HG03103 (cell line): ENCODE data around the gene HBQ1.
"Not testable (repeated sequence)": the region's sequence is repeated elsewhere in the genome, so short reads cannot be mapped to it uniquely, and the experiment has no call there.

ENCODE experiments used
- ATAC-seq: cut with Tn5 transposase; IDR thresholded peaks from one replicate; pipeline ENCODE4 v1.9.1; 2021; ENCODE audit warnings: low read depth; ENCODE audit not compliant: unreplicated experiment

HBQ1 gene

GRCh38 chr16:180101-180675 is at the start of gene HBQ1:
Gene HBQ1 (plus strand): TSS chr16:180459. CDS start chr16:180487, 28 bp downstream.
- ATAC-seq, result no peak

DNA sequence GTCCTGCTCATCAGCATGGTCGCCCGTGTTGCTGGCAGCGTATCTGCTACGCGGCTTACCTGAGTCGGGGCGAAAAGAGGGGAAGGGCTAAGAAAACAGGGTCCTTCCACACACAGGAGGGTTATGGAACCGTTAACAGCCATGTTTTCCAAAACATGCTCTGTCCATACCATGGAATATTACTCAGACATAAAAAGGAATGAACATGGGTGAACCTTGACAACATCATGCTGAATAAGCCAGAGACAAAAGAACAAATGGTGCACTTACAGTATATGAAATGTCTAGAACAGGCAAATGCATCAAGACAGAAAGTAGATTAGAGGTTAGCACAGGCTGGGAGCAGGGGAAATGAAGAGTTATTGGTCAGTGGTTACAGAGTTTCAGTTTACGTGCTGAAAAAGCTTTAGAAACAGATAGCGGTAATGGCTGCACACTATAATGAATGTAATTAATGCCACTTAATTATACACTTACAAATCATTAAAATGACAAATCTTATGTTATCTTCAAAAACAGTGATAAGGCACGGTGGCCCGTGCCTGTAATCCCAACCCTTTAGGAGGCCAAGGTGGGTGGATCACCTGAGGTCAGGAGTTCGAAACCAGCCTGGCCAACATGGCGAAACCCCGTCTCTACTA is 49.6 kb upstream of the HBQ1 start:
- no peak for ATAC-seq

DNA sequence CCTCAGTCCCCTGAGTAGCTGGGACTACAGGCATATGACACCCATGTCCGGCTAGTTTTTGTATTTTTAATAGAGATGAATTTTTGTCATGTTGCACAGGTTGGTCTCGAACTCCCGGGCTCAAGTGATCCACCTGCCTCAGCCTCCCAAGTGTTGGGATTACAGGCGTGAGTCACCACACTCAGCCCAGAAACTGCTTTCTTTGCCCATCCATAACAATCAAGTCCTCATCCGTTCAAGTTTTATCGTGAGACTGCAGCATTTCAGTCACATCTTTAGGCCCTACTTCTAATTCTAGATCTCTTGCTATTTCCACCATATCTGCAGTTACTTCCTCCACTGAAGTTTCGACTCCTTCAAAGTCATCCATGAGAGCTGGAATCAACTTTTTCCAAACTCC is 48.1 kb upstream of the HBQ1 start:
- no peak for ATAC-seq

- ATAC-seq, result no peak
These were observed 46.5 kb upstream of the HBQ1 start for GRCh38 chr16:133716-134115.

DNA sequence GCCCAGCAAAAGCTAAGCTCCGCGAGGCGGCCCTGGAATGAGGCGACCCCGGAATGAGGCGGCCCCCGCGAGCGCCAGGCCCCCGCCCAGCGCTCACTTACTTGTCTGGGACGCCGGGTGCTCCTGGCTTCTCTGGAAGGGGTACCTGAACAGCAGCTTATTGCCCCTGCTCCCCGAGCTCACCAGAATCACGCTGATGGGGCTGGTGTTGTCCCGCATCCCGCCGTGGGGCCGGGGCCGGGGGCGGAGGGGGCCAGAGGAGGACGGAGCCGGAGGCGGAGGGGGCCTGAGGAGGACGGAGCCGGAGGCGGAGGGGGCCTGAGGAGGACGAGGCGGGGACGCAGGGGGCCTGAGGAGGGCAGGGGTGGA is 42.2 kb upstream of the HBQ1 start:
- ATAC-seq, result no peak

DNA sequence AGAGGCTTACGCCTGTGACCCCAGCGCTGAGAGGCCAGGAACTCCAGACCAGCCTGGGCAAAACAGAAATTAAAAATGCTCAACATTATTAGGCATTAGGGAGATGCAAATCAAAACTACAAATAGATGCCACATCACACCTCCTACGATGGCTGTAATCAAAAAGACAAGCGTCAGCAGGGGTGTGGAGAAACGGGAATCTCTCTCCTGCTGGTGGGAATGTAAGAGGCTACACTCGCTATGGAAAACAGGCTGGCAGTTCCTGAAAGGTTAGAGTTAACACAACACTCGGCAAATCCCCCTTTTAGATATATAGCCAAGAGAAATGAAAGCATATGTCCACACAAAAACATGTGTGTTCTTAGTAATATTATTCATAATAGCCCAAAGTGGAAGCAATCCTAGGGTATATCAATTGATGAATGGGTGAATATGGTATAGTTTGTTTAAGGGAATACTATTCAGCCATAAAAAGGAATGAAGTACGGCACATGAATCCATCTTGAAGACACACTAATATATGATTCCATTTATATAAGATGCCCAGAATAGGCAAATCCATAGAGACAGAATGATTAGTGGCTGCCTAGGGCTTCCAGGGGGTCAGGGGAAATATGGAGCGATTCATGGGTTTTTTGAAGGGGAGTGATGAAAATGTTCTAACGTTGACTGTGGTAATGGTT is 39.9 kb upstream of the HBQ1 start:
- no peak for ATAC-seq

DNA sequence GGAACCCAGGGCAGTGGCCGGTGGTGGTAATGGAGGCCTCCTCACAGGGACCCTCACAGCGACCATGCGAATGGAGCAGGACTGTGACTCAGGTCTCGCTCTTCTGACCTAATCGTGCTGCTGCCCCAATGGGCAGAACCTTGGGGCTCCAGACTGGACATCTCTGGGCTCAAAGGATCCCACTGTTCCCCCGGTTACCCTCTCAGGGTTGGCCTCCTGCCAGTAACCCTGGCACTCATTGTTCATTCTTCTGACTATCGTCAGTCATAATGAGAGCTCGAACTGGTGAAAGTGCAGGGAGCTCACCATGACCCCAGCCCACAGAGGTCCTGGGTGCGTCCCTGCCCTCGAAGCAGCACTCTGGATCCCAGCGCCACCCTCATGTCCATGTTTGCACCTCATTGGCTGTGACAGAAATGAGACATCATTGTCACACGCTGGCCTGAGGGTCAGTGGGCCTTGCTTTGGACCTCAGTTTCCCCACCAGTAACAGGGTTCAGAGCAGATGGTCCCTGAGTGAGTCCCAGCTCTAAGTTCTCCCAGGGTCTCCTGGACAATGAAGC is 37.8 kb upstream of the HBQ1 start:
- no peak for ATAC-seq

DNA sequence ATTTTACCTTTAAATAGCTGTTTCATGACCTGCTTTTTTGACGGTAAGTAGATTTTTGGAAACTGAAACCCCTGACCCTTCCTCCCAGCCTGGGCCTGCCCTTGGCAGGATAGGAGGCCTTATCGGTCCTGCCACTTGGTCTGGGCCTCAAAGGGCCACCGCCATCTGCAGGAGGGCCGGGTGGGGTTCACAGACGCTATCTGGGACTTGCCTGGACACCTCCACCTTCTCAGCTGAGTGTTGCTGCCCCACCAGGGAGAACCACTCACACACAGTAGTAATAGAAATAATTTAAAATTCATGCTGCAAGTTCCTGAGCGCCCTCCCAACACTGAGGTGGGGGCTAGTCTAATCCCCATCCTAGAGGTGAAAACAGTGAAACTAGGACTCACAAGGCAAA is 37.2 kb upstream of the HBQ1 start:
- no peak for ATAC-seq

- no peak for ATAC-seq
These were observed 36.8 kb upstream of the HBQ1 start for GRCh38 chr16:143456-143855.

DNA sequence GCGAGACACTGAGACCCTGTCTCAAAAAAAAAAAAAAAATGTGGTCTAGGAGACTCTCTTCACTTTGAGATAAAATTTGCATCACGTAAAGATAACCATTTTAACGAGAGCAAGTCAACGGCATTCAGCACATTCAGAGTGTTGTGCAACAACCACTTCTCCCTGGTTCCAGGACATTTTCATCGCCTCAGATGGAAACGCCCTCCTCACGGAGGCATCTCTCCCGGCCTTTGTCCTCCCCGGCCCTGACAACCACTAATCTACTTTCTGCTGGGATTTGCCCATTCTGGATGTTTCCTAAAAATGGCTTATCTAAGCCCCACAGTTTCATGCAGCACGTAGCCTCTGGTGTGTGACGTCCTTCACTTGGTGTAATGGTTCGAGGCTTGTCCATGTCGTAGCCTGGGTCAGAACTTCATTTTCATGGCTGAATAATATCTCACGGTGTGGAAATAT is 35.4 kb upstream of the HBQ1 start:
- ATAC-seq, result no peak

- ATAC-seq, result no peak
These were observed 33.6 kb upstream of the HBQ1 start for GRCh38 chr16:146646-147045.

DNA sequence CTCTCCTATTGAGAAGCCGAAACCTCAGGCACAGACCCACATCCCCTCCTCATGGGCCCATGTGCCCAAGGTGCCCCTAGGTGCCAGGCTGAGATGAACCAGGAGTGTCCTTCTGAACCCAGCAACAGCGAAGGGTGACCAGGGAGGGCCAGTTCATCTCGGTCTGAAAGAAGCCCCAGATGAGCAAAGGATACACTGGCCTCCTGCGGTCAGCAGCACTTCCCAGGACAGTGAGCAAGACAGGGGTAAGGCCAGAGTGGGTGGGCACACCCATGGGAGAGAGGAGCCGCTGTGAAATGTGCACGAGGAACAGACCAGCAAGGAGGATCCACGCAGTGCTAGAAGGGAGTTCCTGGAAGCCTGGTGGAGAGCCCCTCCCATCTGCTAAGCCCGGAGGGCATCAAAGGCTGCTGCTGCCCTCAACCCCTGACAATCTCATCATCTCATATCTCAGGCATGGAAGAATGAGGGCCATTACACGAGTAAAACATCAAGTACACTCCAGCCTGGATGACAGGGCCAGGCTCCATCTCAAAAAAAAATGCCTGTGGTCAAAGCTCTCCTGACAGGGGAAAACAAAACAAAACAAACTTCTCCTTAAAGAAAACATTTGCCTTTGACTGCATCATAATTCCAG is 31.1 kb upstream of the HBQ1 start:
- no peak for ATAC-seq

DNA sequence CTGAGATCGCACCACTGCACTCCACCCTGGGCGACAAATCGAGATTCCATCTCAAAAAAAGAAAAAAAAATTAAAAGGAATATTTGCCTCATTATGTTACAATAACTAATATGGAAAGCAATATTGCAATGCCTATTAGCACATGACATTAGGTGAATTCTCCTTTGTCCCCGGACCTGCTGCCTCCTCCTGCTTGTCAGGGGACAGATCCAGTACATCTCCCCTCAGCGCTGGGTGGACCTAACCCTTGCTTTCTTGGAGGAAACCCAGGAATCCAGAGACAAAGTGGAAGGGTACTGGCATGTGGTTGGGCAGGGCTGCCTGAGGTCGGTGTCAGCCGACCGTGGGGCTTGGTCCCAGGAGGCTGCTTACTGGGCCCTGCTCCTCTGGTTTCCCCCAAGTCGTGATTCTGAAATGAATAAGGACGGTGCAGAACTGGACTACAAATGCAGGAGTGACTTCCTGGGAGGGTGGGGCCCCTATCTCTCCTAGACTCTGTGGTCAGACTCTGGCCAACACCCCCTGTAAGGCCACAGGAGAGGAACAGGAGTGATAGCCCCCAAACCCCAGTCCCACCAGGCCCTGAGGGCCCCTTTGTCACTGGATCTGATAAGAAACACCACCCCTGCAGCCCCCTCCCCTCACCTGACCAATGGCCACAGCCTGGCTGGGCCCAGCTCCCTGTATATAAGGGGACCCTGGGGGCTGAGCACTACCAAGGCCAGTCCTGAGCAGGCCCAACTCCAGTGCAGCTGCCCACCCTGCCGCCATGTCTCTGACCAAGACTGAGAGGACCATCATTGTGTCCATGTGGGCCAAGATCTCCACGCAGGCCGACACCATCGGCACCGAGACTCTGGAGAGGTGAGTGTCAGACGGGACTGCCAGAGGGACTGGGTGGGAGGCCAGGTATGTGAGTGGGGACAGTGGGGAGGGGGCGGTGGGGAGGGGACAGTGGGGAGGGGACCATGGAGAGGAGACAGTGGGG is 27.8 kb upstream of the HBQ1 start, which contains the start of gene HBZ:
Gene HBZ, plus strand, starts transcription at position 504 of the 988 bp plus-strand sequence. Its CDS starts 266 bp downstream, at position 770.
- no peak for ATAC-seq

DNA sequence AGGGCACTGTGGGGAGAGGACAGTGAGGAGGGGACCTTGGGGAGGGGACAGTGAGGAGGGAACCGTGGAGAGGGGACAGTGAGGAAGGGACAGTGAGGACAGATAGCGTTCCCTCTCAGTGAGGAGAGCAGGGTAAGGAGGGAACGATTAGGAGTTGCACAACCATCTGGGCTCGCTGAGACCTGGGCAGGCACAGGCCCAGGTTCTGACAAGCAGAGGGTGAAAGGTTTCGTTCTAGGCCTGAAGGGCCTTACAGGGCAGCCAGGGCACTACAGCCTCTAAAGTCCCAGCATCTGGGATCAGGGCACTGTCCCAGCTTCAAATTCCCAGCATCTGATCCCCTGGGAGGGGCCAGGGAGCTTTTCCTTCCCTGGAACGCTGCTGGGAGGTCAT is 27.1 kb upstream of the HBQ1 start:
- ATAC-seq, result not testable (repeated sequence)

DNA sequence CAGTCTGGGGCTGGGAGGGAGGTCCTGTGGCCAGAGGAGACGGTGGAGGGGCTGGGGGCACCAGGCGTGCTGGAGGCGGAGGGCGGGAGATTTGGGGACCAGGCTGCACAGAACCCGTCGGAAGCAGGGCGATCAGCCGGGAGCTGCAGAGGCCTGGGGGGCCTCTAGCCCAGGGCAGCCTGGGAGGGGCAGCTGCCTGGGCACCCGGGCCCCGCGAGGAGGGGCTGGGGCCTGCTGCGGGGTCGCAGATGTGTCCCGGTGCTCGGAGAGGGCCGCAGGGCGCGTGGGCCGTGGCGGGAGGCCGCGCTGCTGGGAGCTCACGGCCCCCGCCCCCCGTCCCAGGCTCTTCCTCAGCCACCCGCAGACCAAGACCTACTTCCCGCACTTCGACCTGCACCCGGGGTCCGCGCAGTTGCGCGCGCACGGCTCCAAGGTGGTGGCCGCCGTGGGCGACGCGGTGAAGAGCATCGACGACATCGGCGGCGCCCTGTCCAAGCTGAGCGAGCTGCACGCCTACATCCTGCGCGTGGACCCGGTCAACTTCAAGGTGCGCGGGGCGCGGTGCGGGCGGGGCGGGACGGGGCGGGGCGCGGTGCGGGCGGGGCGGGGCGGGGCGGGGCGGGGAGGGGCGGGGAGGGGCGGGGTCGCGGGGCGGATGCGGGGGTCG is 26.6 kb upstream of the HBQ1 start:
- ATAC-seq, result not testable (repeated sequence)

- ATAC-seq, result no peak
These were observed 25.8 kb upstream of the HBQ1 start for GRCh38 chr16:154217-155030.

GRCh38 chr16:155031-155398 is 25.2 kb upstream of the HBQ1 start:
- ATAC-seq, result no peak

DNA sequence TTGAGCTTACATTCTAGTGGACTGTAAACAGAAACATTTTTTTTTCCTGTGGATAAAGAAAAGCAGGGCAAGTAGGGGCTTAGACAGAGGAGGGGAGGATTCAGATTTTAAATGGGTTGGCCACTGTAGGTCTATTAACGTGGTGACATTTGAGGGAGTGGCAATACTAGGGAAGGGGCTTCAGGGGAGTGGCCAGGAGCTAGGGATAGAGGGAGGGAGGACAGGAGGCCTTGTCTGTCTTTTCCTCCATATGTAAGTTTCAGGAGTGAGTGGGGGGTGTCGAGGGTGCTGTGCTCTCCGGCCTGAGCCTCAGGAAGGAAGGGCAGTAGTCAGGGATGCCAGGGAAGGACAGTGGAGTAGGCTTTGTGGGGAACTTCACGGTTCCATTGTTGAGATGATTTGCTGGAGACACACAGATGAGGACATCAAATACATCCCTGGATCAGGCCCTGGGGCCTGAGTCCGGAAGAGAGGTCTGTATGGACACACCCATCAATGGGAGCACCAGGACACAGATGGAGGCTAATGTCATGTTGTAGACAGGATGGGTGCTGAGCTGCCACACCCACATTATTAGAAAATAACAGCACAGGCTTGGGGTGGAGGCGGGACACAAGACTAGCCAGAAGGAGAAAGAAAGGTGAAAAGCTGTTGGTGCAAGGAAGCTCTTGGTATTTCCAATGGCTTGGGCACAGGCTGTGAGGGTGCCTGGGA is 21.0 kb upstream of the HBQ1 start:
- ATAC-seq, result no peak
